GM18870 (cell line): ENCODE results near the gene KCNH2.

Source experiments
- ATAC-seq: cut with Tn5 transposase; IDR thresholded peaks from one replicate; pipeline ENCODE4 v1.9.1; 2021; ENCODE audit warnings: moderate library complexity; ENCODE audit not compliant: unreplicated experiment

KCNH2 gene

DNA sequence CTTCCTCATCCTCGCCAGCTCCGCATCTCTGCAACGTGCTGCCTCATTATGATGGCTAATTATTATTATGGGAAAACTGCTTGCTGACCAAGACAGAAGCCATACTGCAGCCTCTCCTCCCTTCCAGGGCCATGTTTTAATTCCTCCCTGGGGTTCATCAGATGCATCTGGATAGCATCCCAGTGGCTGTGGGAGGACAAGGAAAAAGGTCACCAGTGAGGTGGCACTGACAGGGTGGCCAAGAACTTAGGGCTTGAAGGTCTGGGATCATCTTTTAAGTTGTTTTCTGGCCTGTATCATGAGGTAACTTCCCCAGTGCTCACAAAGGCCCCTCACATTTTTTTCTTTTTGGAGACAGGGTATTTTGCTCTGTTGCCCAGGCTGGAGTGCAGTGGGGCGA, 39.6 kb downstream of the KCNH2 start:
- no peak for ATAC-seq

DNA sequence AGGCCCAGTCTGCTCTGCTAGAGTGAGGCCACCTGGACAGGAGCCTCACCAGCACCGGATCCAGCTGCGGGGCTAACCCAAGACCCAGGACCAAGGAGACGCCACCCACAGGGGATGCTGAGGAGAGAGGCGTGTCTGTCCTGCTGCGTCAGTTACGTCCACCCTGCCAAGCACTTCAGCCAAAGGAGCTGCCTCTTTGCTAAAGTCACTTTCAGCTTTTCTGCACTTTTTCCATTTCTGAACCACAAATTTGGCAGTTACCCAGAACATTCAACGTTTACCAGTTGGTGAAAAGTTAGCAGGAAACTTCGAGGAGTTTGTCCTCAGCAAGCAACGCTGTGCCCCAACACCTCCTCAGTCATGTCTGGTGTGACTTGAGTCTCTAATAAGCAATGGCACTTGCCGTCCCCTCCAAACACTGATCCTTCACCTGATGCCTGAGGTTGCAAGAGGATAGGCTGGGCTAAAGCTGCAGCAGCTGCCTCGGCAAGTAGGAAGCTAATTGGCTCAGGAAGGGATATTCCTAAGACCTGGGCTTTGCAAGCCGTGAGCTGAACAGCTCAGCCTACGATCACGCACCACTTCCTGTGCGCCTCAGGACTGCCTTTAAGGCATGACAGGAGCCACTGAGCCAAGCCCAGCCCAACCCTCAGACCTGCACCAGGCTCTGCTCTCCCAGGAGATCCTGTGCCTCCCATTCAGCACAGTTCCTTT, 40.1 kb downstream of the KCNH2 start:
- no peak for ATAC-seq

DNA sequence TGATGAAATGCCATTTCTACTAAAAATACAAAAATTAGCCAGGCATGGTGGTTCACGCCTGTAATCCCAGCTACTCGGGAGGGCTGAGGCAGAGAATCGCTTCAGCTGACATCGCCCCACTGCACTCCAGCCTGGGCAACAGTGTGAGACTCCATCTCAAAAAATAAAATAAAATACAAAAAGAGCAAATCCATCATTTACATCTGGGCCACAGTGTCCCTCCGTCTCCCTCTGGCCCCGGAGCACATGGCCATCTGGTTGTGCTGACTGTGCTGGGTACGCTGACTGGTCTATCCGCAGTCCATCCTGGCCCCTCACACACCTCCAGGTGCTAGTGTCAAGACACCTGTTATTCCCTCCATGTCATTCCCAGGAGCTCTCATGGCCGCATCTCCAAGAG, 42.1 kb downstream of the KCNH2 start:
- ATAC-seq: no peak

DNA sequence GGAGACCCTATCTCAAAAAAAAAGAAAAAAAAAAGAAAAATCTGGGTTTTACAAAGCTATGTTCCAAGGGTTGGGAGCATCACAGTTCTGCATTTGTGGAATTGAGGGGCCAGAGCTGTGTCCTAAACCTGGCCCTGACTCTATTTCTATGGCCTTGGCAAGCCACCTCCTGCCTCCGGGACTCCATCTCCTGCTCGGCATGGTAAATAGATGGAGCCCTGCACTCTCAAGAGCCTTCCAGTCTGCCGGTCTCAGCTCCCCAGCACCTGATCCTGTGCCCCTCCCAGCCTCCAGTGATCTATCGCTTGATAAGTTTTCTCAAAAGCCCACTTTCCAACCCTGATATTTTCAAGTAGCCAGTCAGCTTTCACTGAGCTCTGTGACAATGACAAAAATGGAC, 43.0 kb downstream of the KCNH2 start:
- no peak for ATAC-seq

DNA sequence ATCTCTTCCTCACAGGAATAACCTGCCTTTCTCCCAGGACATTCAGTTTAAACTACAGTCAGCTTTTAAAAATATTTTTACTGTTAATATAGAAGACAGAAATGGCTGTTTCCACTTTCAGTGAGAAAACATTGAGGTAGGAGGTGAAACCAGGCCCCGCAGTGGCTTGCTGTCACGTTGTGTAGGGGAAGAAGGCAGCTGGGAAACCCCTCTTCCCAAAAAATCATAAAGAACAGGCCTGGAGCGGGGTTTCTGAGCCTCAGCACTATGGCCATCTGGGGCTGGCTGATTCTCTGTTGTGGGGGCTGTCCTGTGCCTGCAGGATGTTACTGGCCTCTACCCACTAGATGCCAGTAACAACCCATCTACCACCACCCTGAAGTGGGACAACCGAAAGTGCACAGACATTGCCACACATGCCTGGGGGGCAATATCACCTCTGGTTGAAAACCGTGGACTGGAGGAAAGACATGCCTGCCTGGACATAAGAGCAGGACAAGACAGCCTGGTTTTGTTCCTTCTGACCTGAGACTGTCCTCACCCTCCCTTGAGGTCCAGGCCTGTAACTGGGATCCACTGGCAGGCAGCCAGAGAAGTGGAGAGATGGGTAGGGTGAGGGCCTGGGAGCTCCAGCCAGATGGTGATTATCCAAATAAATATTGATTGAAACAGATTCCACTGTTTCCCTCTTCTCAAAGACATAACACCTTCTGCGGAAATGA, 43.9 kb downstream of the KCNH2 start:
- no peak for ATAC-seq

DNA sequence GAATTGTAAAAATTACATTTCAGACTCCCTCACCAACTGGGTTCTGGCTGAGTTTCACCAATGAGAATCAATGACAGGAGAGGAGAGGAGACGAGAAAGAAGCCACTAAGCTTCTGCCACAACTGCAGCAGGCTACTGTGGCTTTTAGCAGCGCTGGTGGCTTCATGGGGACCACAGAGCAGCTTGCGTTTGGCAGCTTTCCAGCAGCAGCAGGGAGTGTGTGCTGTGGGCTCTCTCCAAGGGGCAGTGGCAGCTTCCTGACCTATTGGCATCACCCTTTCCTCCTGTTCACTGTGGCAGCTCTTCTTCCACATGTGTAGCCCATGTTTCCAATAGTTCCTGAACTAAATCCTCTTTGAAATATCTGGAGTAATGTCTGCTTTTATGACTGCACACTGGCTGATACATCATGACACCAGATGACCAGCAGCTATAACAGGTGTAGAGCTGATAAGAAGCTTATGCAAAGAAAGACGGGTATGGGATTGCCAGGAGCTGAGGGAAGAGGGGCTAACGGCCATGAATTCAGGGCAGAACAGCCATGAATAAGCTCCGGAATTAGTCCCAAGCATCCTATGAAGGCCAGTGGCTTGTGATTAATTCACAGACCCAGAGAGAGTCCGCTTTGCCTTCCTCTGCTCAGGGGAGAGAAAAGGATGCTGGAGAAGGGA, 46.8 kb downstream of the KCNH2 start:
- ATAC-seq: no peak

DNA sequence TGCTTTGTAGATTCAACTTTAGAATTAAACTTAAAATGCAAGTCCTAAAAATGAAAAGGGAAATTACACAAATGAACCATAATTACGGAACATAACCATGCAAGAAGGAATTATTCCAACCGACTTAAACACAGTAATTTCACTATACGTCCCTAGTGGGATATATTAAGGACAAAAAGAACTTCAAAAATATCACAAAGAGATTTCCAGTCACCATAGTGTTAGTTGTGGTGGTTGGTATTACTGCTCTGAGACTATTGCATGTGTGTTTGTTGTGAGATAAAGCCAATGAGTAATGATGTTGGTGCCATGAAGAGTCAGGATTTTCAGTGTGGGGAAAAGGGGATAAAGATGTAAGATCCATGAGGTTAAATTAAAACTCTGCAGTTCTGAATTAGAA, 49.6 kb downstream of the KCNH2 start:
- ATAC-seq: no peak

DNA sequence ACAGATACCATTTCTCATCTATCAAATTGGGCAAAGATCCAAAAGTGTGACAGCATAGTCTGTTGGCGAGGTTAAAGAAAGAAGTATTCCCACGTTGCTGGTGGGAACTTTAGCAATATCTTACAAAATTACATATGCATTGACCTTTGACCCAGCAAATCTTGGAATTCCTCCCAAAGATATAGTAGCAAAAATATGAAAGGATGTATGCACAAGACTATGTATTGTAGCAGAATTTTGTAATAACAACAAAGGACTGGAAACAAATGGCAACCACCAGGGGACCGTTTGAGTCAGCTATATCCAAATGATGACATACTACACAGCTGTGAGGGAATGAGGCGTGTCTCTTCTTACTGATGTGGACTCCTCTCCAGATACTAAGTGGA, 50.2 kb downstream of the KCNH2 start:
- no peak for ATAC-seq

DNA sequence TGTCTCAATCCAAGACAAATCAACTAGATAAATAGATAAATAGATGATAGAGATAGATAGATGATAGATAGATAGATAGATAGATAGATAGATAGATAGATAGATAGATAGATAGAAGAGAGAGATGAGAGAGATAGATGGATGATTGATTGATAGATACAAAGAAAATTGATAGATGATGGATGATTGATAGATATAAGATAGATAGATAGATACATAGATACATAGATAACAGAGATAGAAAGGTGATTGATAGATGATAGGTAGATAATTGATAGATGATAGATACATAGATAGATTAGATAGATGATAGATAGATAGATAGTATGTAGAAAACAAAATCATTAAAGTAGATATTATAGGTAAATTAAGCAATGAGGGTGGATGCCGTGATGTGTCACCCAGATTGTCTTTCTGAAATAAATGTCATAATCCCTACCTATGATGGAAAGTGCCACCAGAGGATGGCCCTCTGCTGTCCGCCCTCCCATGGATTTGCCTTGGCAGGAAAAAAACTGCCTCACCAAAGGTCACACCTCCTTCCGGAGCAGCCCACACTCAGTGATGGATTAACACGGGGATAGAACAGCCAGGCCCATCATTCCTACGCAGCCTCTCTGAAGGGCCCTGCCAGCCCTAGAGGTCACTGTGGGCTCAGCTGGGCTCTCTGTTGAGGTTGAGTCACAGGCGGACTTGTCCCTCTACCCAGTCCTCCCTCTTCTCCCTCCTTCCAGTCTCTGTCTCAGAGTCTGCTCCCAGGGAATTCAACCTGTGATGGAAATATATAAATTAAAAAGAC, 50.8 kb downstream of the KCNH2 start:
- no peak for ATAC-seq

DNA sequence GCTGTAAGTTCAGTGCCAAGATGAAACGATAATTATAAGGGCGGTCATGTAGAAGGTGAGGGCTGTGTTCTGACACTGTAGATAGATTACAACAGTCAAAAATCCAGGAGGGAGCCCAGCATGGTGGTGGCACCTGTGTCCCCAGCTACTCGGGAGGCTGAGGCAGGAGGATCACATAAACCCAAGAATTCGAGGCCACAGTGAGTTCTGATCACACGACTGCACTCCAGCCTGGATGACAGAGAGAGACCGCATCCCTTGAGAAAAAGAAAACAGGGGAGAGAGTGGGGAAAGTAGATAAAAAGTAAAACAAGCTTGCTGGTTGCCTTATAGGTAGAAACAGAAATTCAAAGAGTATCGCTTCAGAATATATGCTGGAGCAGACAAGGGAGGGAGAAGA, 52.1 kb downstream of the KCNH2 start:
- ATAC-seq: no peak

DNA sequence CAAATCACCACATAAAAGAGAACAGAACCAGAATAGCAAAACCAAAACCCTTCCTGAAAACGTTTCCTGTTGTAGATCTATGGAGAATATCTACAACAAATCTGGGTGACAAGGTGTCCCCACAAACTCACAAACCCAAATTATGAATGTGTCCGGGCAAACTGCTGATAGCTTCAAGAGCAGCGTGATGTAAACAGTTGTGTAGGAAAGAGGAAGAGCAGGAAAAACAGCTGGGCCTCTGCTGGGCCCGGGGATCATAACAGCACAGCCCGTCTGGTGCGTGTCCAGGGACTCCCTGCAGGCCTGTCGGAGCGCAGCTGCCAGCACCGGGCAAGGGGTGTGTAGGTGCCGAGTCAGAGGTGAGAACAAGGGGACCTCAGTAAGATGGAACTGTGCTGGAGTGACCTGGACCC, 53.7 kb downstream of the KCNH2 start:
- no peak for ATAC-seq

DNA sequence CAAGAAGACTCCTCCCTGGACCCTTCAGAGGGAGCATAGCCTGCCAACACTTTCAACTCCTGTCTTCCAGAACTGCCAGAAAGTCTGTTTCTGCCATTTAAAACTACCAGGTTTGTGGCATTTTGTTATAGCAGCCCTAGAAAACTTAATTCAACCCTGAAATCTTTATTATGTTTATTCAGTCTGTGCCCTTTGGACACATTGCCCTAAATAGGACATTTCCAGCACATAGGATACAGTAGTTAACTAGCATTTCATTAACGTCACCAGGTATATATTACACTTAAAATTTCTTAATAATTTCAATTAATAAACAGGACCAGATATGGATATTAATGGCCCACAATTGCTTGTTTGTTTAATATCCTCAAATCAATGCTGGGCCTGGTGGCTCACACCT, 54.3 kb downstream of the KCNH2 start:
- no peak for ATAC-seq

DNA sequence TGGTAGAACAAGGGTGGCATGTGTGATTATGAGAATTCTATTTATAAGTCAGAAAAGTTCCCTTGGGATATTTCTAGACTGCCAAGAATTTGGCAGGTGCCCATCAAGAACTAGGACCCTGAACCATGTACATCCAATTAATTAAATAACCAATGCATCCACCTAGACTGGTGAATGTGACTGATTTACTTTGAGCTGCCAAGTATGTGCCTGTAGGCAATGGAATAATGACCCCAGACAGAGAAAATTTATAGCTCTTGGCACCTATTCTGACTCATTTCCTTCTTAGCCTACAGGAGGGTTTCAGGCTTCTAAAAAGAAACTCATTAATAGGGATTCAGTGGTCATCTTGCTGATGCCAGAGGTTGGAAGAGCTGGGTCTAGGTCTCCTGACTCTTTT, 54.9 kb downstream of the KCNH2 start:
- no peak for ATAC-seq

DNA sequence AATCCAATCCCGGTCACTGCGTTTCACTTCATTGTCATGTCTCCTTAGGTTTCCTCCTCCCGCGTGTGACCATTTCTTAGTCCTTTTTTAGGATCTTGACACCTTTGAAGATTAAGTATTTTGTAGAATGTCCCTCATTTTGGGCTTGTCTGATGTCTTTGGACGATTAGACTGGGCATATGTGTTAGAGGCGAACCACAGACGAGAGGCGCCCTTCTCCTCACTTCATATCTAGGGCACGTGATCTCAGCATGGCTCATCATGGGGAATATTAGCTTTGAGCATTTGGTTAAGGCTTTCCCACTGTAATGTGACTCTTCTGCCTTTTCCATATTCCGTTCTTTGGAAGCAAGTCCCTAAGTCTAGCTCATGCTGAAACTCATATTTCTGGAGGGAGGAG, 59.0 kb downstream of the KCNH2 start:
- ATAC-seq: no peak

DNA sequence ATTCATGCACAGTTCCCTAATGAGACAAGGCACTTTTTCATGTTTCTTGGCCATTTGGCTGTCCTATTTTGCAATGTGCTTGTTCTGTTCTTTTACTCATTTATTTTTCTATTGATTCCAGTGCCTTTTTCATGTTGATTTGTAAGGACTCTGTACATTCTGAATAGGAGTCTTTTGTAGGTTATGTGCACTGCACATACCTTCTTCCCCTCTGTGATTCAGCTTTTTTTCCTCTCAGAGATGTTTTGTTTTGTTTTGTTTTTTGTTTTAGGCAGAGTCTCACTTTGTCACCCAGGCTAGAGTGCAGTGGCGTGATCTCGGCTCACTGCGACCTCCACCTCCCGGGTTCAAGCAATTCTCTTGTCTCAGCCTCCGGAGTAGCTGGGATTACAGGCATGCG, 59.7 kb downstream of the KCNH2 start:
- no peak for ATAC-seq

DNA sequence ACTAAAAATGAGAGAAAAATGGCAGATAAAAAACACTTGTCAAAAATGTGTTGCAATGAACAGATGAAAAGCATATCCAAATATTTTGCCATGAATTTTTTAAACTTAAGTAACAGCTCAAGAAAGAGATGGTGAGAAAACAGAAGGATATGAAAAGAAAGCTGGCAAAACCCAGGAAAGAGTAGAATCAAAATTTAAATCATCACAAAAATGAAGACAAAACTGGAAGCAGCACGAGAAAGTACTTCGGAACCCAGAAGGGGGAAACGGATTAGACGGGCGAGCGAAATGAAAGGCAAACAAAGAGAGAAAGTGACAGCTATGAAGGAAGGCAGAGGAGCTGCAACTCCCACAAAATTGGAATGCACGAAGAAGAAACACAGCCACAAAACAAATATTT, 60.2 kb downstream of the KCNH2 start:
- no peak for ATAC-seq

DNA sequence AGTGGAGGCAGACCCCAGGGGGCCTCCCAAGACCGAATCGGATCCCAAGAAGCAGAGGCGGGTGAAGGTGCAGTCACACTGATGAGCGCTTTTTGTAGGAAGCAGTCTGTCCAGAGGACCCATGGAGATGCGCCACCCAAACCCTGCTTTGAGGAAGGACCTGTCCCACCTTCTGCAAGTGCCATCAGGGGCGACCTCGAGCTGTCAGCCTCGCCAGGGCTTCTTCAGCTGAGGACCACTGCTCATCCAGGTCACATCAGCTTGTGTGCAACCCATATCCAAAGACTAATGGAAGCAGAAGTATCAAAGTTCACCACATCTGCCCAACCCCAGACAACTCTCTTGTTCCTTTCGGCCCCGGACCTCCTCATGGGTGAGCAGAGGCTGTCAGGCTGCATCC, 61.5 kb downstream of the KCNH2 start:
- ATAC-seq: no peak

DNA sequence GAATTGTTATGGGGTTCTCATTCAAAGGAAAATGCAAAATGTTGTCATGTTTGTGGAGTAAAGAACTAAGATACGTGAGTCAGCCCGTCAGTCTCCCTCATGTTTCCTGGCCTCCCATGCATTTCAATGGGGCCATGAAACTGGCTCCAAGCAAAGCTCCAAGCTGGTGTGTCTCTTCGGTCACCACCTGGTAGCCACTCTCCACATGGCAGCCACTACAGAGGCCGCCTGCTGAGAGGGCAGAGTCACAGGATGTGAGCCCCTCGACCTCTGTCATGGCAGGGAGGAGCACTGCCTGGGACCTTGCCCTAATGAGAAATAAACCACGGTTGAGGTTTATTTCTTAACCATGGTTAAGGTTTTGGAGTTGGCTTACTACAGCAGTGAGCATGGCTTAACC, 63.2 kb downstream of the KCNH2 start:
- no peak for ATAC-seq

DNA sequence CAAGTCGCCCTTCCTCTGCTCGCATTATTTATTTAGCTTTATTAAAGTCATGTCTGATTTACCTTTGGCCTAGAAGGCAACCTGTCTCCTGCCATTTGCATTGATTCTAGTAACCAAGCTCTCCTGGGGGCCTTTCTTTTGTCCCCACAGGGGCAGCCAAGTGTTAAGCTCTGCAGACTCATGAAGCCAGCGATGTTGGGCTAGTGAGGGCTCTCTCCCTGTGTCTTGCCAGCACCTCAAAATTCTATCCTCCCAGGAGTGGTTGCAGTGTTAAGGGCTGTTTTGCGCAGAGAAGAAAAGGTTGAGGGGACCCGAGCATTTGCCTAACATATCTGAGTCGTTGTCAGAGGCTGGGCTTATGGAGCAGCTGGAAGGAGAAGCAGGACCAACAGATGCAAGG, 63.9 kb downstream of the KCNH2 start:
- no peak for ATAC-seq

DNA sequence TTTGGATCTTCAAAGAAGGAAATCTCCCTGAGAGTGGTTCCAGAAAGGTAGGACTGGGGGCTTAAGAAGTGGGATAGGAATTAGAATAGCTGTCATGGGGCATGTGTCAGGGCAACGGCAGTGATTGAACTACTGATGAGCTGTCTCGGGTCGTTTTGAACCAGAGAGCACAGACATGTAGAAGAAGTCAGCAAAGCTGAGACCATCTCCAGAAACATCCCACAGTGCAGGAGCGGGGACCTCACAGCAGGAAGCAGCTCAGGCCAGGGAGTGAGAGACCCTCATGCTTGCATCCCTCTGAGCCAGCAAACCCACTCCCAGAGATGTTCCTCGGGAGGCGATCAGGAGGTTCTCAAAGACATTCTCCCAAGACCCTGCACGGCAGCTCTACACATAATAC, 65.7 kb downstream of the KCNH2 start:
- no peak for ATAC-seq

DNA sequence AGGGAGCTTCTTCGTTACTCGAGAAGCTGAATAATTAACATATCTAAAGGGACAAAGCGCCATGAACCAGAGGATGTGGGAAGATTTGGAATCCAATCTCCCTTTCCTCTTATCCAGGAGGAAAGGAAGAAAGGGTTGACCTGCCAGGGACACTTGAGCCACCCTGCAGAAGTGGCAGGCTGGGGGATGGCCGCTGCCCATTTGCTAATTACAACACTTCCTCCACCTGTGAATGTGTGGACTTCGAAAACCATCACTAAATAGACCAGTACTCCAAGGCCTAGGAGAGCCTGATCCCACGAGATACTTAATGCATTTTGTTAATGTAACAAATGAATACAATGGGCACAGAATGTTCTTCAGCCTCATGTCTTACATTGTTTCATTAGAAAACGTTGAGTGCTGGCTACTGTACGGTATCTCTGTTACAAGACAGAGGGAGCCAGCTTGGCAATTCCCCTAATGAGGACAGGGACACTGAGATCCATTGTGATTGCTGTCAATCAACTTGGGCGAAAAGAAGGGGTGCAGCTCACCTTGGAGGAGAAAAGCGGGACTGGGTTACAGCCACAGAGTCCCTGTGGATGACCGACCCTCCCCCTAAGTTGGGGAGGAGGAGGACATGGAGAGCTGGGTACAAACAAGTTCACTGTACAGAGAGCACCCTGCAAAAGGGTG, 66.4 kb downstream of the KCNH2 start:
- ATAC-seq: no peak
